Body of pancreas (tissue), 4 donors: ENCODE measurements around the gene PREX1. TPM values are rescaled to one million over a fixed set of nuclear protein-coding genes. Genes with fewer than 3 reads are reported as not detected.

Experiments used
- ATAC-seq: fragments of 150-250 bp; one replicate; pipeline ENCODE4 v1.9.1; 2016
- DNase-seq, 4 donors: peaks; one replicate each; pipeline ENCODE4 v3.0.0-alpha.2; 2019
- H3K27ac ChIP-seq, 4 donors: fragments of 200-600 bp; sonication (generic); 1 replicate in 3 of 4; 2 replicates in 1 of 4; pipeline versions ENCODE4 v1.5.1 to v1.6.1; 2016 to 2019; ENCODE audit warnings: mild to moderate bottlenecking in 1 of 4, mixed read lengths in 1 of 4, moderate library complexity in 1 of 4
- H3K27me3 ChIP-seq, 2 donors: fragments of 200-600 bp; sonication (generic); one replicate each; pipeline ENCODE4 v1.6.0; 2016; ENCODE audit warnings: mild to moderate bottlenecking in 1 of 2
- H3K36me3 ChIP-seq, 2 donors: fragments of 200-600 bp; sonication (generic); replicated peaks in 1 of 2; 2 replicates each; pipeline ENCODE4 v1.5.1; 2016; ENCODE audit warnings: low read depth in 2 of 2; ENCODE audit not compliant: insufficient read depth in 1 of 2
- H3K4me1 ChIP-seq: fragments of 200-600 bp; sonication (generic); one replicate; pipeline ENCODE4 v1.6.0; 2016
- H3K4me3 ChIP-seq, 2 donors: fragments of 200-600 bp; sonication (generic); 1 replicate in 1 of 2; 2 replicates in 1 of 2; pipeline ENCODE4 v1.5.1; 2016 to 2019
- H3K9me3 ChIP-seq, 3 donors: fragments of 200-600 bp; sonication (generic); 1 replicate in 2 of 3; 2 replicates in 1 of 3; pipeline ENCODE4 v1.5.1; 2016
- CTCF ChIP-seq, 7 experiments: fragments of 450-650 bp in 4 of 7; fragments of 200-600 bp in 3 of 7; sonication (generic) in 3 of 7; IDR thresholded peaks; one replicate each; pipeline ENCODE4 v1.5.1; 2016 to 2019; ENCODE audit warnings: antibody characterized with exemption in 7 of 7
- POLR2A ChIP-seq, 3 donors: fragments of 450-650 bp; IDR thresholded peaks; one replicate each; pipeline ENCODE4 v1.6.1; 2016; ENCODE audit warnings: antibody characterized with exemption in 3 of 3, mild to moderate bottlenecking in 2 of 3
- WGBS, 2 donors: methylation state at CpG; one replicate each; pipeline ENCODE4 v1.1.5; 2017; 5-methylcytosine and 5-hydroxymethylcytosine counted together
- intact Hi-C: fragments of 100-400 bp; cut with DNase I; formaldehyde crosslinking; loops from one replicate; pipeline ENCODE4 v1.15.1; 2023
- total RNA-seq, 2 donors: library from RNA; depleted of rRNA; stranded (reverse); fragments of >200 nt; gene quantifications; one replicate each; pipeline ENCODE4 v1.1.0, GENCODE V29; 2016

The PREX1 gene
- total RNA-seq, 2 donors from 2014 or later, result 9.1 to 14.5 TPM

DNA sequence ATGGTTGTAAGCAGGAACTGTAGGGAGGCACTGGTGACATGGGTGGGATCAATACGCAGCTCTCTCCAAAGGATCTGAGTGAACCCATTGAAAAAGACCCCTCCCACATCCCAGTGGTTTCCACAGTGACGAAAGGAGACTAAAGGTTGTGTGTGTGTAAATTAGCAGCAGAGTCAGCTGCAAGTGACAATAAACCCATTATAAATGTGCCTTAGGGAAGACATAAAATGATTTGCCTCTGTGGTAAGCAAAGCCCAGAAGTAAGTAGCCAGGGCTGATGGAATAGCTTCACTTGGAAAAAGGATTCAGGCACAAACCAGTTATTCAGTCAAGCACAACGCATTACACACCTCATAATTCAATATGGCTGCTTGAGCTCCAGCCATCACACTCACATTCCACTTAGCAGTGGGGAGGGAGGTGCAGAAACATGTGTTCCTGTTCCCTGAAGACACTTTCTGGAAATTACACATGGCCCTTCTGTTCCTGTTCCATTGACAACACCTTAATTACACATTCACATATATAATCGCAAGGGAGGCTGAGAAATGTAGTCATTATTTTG is 231.4 kb downstream of the PREX1 start:
- Histone ChIP-seq H3K27me3 (no peaks in the 10 kb centered on the region), H3K4me1 (no peaks in the 10 kb centered on the region), H3K27ac (no peak overlapping the region), H3K4me3 (no peak overlapping the region), H3K9me3 (no peaks in the 10 kb centered on the region), H3K36me3 (no peaks in the 10 kb centered on the region)
- TF ChIP-seq POLR2A (IDR thresholded peaks at IDR 0.05) (no peak), CTCF (IDR thresholded peaks at IDR 0.05) (no peak)
- DNase-seq (no peak), ATAC-seq (no peak)
- intact Hi-C loops, result no loop called here
- WGBS, 2 donors, result 71 to 83% methylated on average over 4 of the region's 4 CpGs

GRCh38 chr20:48595495-48596333 is 232.1 kb downstream of the PREX1 start:
- Histone ChIP-seq H3K9me3 (no peaks in the 10 kb centered on the region), H3K4me3 (no peak overlapping the region), H3K4me1 (no peaks in the 10 kb centered on the region), H3K36me3 (no peaks in the 10 kb centered on the region), H3K27ac (no peak overlapping the region), H3K27me3 (no peaks in the 10 kb centered on the region)
- whole genome bisulfite sequencing, 2 donors, result 59 to 63% methylated on average over 10 of the region's 10 CpGs
- intact Hi-C loops, result no loop called here
- TF ChIP-seq POLR2A (IDR thresholded peaks at IDR 0.05) (no peak), CTCF (IDR thresholded peaks at IDR 0.05) (no peak)
- DNase-seq (no peak), ATAC-seq (no peak)

GRCh38 chr20:48594533-48594932 is 233.3 kb downstream of the PREX1 start:
- TF ChIP-seq POLR2A (IDR thresholded peaks at IDR 0.05) (no peak), CTCF (IDR thresholded peaks at IDR 0.05) (no peak)
- Histone ChIP-seq H3K36me3 (no peaks in the 10 kb centered on the region), H3K4me1 (no peaks in the 10 kb centered on the region), H3K4me3 (no peak overlapping the region), H3K27me3 (no peaks in the 10 kb centered on the region), H3K9me3 (no peaks in the 10 kb centered on the region), H3K27ac (no peak overlapping the region)
- no peak for DNase-seq
- intact Hi-C loops, result no loop called here
- WGBS, 2 donors, result 60 to 66% methylated on average over 1 to 3 of the region's 3 CpGs
- no peak for ATAC-seq

GRCh38 chr20:48592107-48592940 is 235.5 kb downstream of the PREX1 start:
- ATAC-seq, result no peak
- Histone ChIP-seq H3K27ac (no peak overlapping the region), H3K4me1 (no peaks in the 10 kb centered on the region), H3K9me3 (no peaks in the 10 kb centered on the region), H3K36me3 (no peaks in the 10 kb centered on the region), H3K4me3 (no peak overlapping the region), H3K27me3 (no peaks in the 10 kb centered on the region)
- no peak for DNase-seq
- WGBS, 2 donors, result 85 to 90% methylated on average over 3 to 8 of the region's 8 CpGs
- intact Hi-C loops, result no loop called here
- TF ChIP-seq CTCF (IDR thresholded peaks at IDR 0.05) (no peak), POLR2A (IDR thresholded peaks at IDR 0.05) (no peak)
